ENCODE results near the gene CDK2. TPM values are rescaled to one million over a fixed set of nuclear protein-coding genes. Genes with fewer than 3 reads are reported as not detected.

The CDK2 gene
- polyA plus RNA-seq, 2 of the 4 experiments (the other 2 are of a cell fraction) = 51.0 to 53.8 TPM

DNA sequence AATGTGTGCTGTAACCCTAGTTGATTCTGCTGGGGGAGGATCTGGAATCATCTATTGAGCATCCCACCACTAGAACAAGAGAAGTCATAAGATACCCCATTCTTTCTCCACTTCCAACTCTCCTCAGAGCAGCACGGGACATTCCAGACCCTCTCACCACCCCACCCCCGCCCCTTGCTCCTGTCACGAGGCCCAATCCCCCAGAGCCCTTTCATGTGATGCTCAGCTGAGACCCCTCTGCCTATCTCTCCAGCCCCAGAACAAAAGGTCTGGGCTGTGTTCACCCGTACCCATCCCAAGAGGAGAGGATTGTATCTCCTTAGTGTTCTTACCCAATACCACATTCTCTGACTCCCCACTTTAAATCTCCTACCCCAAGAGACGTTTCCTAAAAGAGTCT lies 1.4 kb upstream of the CDK2 start:
- FAIRE-seq (no peak), DNase-seq (ENCODE audit: low read depth in 1 of 2, low spot score in 1 of 2) (no peak), ATAC-seq (no peak)
- Histone ChIP-seq H3K4me1 (peaks cover 17% of the 10 kb centered on the region; the same call in 2 of the 3 replicates), H3K4me2 (no peak overlapping the region), H3K9me3 (no peaks in the 10 kb centered on the region), H3K27ac (no peak overlapping the region), H3K4me3 (no peak overlapping the region)
- CTCF ChIA-PET = no interaction called here
- POLR2A ChIA-PET = no interaction called here
- 89% methylated on average over 3 of the region's 5 CpGs for WGBS (ENCODE audit: missing lambda C conversion rate)
- TF ChIP-seq MAZ (IDR thresholded peaks at IDR 0.05; ENCODE audit: borderline replicate concordance, low read depth, low read length) = no peak
- TF ChIP-seq NR3C1 (IDR thresholded peaks at IDR 0.05) = no peak
- no peak for TF ChIP-seq HEYL (CRISPR knock-in tag; IDR thresholded peaks at IDR 0.05)
- TF ChIP-seq NPAS2 (CRISPR knock-in tag; IDR thresholded peaks at IDR 0.05; ENCODE audit: borderline replicate concordance) = no peak
- no peak for TF ChIP-seq EHF (CRISPR knock-in tag; IDR thresholded peaks at IDR 0.05)
- no peak for TF ChIP-seq NFE2L2 (conservative IDR thresholded peaks at IDR 0.05; ENCODE audit: low read length)
- TF ChIP-seq POLR2A (IDR thresholded peaks at IDR 0.05; ENCODE audit: low read length) = no peak
- no peak for TF ChIP-seq EP300 (IDR thresholded peaks at IDR 0.05)
- no peak for TF ChIP-seq RCOR1 (IDR thresholded peaks at IDR 0.05; ENCODE audit: low read depth, low read length)
- TF ChIP-seq HOXB13 (CRISPR knock-in tag; IDR thresholded peaks at IDR 0.05; ENCODE audit: low read depth) = no peak
- TF ChIP-seq RNF2 (IDR thresholded peaks at IDR 0.05; ENCODE audit: borderline replicate concordance, low read depth) = no peak
- TF ChIP-seq, protein P1, sequence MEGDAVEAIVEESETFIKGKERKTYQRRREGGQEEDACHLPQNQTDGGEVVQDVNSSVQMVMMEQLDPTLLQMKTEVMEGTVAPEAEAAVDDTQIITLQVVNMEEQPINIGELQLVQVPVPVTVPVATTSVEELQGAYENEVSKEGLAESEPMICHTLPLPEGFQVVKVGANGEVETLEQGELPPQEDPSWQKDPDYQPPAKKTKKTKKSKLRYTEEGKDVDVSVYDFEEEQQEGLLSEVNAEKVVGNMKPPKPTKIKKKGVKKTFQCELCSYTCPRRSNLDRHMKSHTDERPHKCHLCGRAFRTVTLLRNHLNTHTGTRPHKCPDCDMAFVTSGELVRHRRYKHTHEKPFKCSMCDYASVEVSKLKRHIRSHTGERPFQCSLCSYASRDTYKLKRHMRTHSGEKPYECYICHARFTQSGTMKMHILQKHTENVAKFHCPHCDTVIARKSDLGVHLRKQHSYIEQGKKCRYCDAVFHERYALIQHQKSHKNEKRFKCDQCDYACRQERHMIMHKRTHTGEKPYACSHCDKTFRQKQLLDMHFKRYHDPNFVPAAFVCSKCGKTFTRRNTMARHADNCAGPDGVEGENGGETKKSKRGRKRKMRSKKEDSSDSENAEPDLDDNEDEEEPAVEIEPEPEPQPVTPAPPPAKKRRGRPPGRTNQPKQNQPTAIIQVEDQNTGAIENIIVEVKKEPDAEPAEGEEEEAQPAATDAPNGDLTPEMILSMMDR (IDR thresholded peaks at IDR 0.05) = no peak

DNA sequence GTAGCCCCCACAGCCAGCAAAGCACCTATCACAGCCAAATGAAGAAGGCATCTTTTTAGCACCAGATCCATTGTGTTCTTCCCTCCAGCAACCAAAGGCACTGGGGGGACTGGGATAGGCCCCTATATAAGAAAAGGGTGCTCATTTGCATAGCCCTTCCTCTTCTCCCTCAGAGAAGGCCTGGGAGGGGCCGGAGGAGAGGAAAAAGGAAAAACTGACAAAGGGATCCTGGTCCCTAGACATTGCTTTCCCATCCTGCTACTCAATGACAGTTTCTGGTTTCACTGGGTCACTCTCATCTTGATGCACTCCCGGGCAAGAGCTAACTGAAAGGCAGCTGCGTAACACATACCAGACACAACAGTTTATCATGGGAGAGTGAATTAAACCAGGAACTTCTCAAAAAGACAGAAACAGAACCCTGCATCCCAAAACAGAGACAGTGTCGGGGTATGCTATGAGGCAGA lies 656 bp upstream of the CDK2 start, which contains the start of gene PMEL:
TSS of gene PMEL (minus strand) at position 102 of the 467 bp plus-strand sequence. CDS start at position 71, 31 bp downstream.
- DNase-seq (ENCODE audit: low read depth in 1 of 2, low spot score in 1 of 2) (no peak), FAIRE-seq (no peak), ATAC-seq (peak; percentile 31 to 49; a peak in 5 of 6 replicates)
- Histone ChIP-seq H3K27ac (peak within 1 kb of the TSS; percentile 76 to 86), H3K9me3 (no peaks in the 10 kb centered on the region), H3K4me2 (peak within 1 kb of the TSS; percentile 79), H3K4me3 (peak within 1 kb of the TSS; percentile 83), H3K4me1 (peaks cover 17% of the 10 kb centered on the region; the same call in 2 of the 3 replicates)
- TF ChIP-seq ESRRA (IDR thresholded peaks at IDR 0.05; ENCODE audit: borderline replicate concordance, low read length) (no peak), KDM1A (IDR thresholded peaks at IDR 0.05; ENCODE audit: low read depth) (no peak), POLR2A (IDR thresholded peaks at IDR 0.05; ENCODE audit: low read length) (no peak), EHMT2 (IDR thresholded peaks at IDR 0.05; ENCODE audit: low read depth) (no peak), GATA3 (IDR thresholded peaks at IDR 0.05; ENCODE audit: borderline replicate concordance) (no peak)
- TF ChIP-seq, protein P2, sequence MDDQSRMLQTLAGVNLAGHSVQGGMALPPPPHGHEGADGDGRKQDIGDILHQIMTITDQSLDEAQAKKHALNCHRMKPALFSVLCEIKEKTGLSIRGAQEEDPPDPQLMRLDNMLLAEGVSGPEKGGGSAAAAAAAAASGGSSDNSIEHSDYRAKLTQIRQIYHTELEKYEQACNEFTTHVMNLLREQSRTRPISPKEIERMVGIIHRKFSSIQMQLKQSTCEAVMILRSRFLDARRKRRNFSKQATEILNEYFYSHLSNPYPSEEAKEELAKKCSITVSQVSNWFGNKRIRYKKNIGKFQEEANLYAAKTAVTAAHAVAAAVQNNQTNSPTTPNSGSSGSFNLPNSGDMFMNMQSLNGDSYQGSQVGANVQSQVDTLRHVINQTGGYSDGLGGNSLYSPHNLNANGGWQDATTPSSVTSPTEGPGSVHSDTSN (IDR thresholded peaks at IDR 0.05) = no peak
- 45% methylated on average over 4 of the region's 4 CpGs for whole genome bisulfite sequencing (ENCODE audit: missing lambda C conversion rate)
- CTCF ChIA-PET = interaction anchor here (0.8 kb wide), 1 partner anchor 9 kb away, joined by 3 read pairs; no protein-coding TSS in a partner anchor
- POLR2A ChIA-PET = no interaction called here

DNA sequence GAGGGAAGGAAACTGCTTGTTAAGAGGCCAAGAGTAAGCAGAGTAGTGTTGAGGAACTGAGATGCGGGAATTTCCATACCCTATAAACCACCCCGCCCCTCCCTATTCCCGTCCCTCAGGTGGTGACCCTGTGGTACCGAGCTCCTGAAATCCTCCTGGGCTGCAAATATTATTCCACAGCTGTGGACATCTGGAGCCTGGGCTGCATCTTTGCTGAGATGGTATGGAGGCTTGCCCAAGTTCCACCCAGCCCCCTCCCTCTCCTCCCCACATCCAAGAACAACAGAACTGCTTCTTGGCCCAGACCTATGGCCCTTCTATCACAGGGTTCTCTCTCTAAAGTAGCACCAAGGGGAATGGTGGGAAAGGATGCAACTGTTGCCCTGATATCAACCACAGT lies 2.7 kb downstream of the CDK2 start:
- no peak for TF ChIP-seq RCOR1 (IDR thresholded peaks at IDR 0.05; ENCODE audit: low read depth, low read length)
- no peak for TF ChIP-seq RNF2 (IDR thresholded peaks at IDR 0.05; ENCODE audit: borderline replicate concordance, low read depth)
- no peak for TF ChIP-seq FOSB (CRISPR knock-in tag; IDR thresholded peaks at IDR 0.05)
- TF ChIP-seq POLR2A (IDR thresholded peaks at IDR 0.05; ENCODE audit: low read length) = no peak
- no peak for TF ChIP-seq EHF (CRISPR knock-in tag; IDR thresholded peaks at IDR 0.05)
- TF ChIP-seq ZFP36 (IDR thresholded peaks at IDR 0.05; ENCODE audit: borderline replicate concordance, partially characterized antibody) = no peak
- TF ChIP-seq RARB (CRISPR knock-in tag; IDR thresholded peaks at IDR 0.05) = no peak
- TF ChIP-seq KDM5A (IDR thresholded peaks at IDR 0.05) = no peak
- no peak for TF ChIP-seq MYC (IDR thresholded peaks at IDR 0.05; ENCODE audit: borderline replicate concordance, low read length)
- TF ChIP-seq ZNF302 (CRISPR knock-in tag; IDR thresholded peaks at IDR 0.05) = no peak
- no peak for TF ChIP-seq NR3C1 (IDR thresholded peaks at IDR 0.05)
- no peak for TF ChIP-seq TFCP2L1 (CRISPR knock-in tag; IDR thresholded peaks at IDR 0.05)
- TF ChIP-seq, protein P3, sequence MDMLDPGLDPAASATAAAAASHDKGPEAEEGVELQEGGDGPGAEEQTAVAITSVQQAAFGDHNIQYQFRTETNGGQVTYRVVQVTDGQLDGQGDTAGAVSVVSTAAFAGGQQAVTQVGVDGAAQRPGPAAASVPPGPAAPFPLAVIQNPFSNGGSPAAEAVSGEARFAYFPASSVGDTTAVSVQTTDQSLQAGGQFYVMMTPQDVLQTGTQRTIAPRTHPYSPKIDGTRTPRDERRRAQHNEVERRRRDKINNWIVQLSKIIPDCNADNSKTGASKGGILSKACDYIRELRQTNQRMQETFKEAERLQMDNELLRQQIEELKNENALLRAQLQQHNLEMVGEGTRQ (IDR thresholded peaks at IDR 0.05) = no peak
- no peak for ATAC-seq
- H3K4me2 ChIP-seq = no peak overlapping the region
- H3K9me3 ChIP-seq = no peaks in the 10 kb centered on the region
- CTCF ChIA-PET = interaction anchor here (2.4 kb wide), 1 partner anchor 28 kb away, joined by 14 read pairs; the partner anchor contains the start of gene SUOX
- H3K27ac ChIP-seq = no peak overlapping the region
- no peak overlapping the region for H3K4me3 ChIP-seq
- H3K4me1 ChIP-seq = peaks cover 31% of the 10 kb centered on the region; the same call in 2 of the 3 replicates
- 91% methylated on average over 4 of the region's 4 CpGs for WGBS (ENCODE audit: missing lambda C conversion rate)
- DNase-seq (ENCODE audit: low read depth in 1 of 2, low spot score in 1 of 2) = no peak
- POLR2A ChIA-PET = interaction anchor here (1.3 kb wide), 1 partner anchor 28 kb away, joined by 3 read pairs; the partner anchor contains the start of gene SUOX
- FAIRE-seq = no peak

Data from A549 (cell line).